Mucosa of descending colon (tissue), 3 donors: Measurements from ENCODE around the gene ELAVL3. TPM values are rescaled to one million over a fixed set of nuclear protein-coding genes. Genes with fewer than 3 reads are reported as not detected.

ENCODE experiments used
- ATAC-seq: fragments of 200-7000 bp; cut with Tn5 transposase; one replicate; pipeline ENCODE4 v1.9.1; 2020; ENCODE audit warnings: mild to moderate bottlenecking, moderate library complexity
- DNase-seq, 3 donors: peaks; one replicate each; pipeline ENCODE4 v3.0.0-alpha.2; 2020
- H3K36me3 ChIP-seq: fragments of 200-600 bp; one replicate; pipeline ENCODE4 v1.8.0; 2021; ENCODE audit warnings: low read depth, mild to moderate bottlenecking
- H3K4me1 ChIP-seq: fragments of 200-600 bp; one replicate; pipeline ENCODE4 v1.8.0; 2021; ENCODE audit warnings: low read depth, mild to moderate bottlenecking
- H3K4me3 ChIP-seq: fragments of 200-600 bp; one replicate; pipeline ENCODE4 v1.8.0; 2021; ENCODE audit warnings: mild to moderate bottlenecking
- H3K9me3 ChIP-seq: fragments of 200-600 bp; one replicate; pipeline ENCODE4 v1.8.0; 2021; ENCODE audit warnings: mild to moderate bottlenecking
- CTCF ChIP-seq: fragments of 200-600 bp; IDR thresholded peaks from one replicate; pipeline ENCODE4 v1.8.0; 2022; ENCODE audit warnings: antibody characterized with exemption, mild to moderate bottlenecking
- intact Hi-C, 2 donors: fragments of 100-400 bp; cut with DNase I in 1 of 2; cut with micrococcal nuclease in 1 of 2; formaldehyde crosslinking; loops; one replicate each; pipeline versions ENCODE4 v1.11.0 to v1.11.1; 2022; cut with DNase I, micrococcal nuclease
- long read RNA-seq, 2 donors: library from polyadenylated mRNA; unstranded; transcript quantifications; one replicate each; pipeline ENCODE4 v2.0.0, GENCODE V29; 2019 to 2021
- total RNA-seq, 3 donors: library from RNA; stranded (reverse); fragmentation: NEBNext Ultra II Directional in 2 of 3; extraction: Animal tissue kit (Norgen Biotek cat#: 25700) in 2 of 3; gene quantifications; one replicate each; pipeline versions ENCODE4 v1.2.1 to v1.2.4, GENCODE V29; 2021 to 2023
- donor health status: DM: no; HTN: no; CAD: no; lungs with moderate emphysema.
- donor health status: DM: no; HTN: no; CAD: no.
- donor health status: DM: no; HTN: yes; CAD: no.

ELAVL3 gene
- total RNA-seq: 1 to 10 TPM in 1 of 3 donors, under 1 TPM in 1, not detected in 1; 0.51 to 2.5 TPM
- long read RNA-seq, donor 1, partial matches to known transcripts: 1 of 2 reads
- long read RNA-seq, donor 1, other reads (novel, unspliced or antisense): 1 of 2 reads
- long read RNA-seq, donor 2: 0 reads

- H3K36me3 ChIP-seq: no peaks in the 10 kb centered on the region
- peaks cover 15% of the 10 kb centered on the region for H3K4me1 ChIP-seq
- H3K4me3 ChIP-seq: no peak within 1 kb of the TSS
- no peaks in the 10 kb centered on the region for H3K9me3 ChIP-seq
- intact Hi-C loops: no loop called here
- no peak for TF ChIP-seq CTCF
- no peak for ATAC-seq
- DNase-seq: no peak
Observed at GRCh38 chr19:11480715-11481533, at the start of gene ELAVL3. Gene ELAVL3 (minus strand): TSS chr19:11481046. CDS start chr19:11480608, 438 bp downstream.

DNA sequence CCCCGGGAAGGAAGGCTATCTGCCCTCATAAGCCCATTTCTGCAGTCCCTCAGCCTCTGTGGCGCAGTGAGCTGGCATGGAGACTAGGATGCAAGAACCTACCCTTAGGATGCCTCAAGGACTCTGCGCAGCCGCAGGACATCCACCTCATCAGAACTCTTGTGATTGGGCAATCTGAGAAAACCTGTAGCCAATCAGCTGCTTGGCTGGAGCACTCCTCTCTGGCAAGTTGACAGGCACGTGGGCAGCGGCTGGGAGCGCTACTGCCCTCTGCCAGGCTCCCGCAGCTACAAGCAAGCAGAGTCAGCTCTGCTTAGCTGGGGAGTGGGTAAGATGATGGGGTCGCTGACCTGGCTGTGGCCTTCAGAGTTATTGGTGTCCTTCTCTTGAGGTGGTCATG lies 49.6 kb upstream of the ELAVL3 start:
- Histone ChIP-seq H3K4me1 (peaks cover 11% of the 10 kb centered on the region), H3K36me3 (no peaks in the 10 kb centered on the region), H3K9me3 (no peaks in the 10 kb centered on the region), H3K4me3 (no peak overlapping the region)
- intact Hi-C loops: no loop called here
- ATAC-seq: peak; percentile 63
- peak; percentile 79 to 83 (median 82) for DNase-seq
- TF ChIP-seq CTCF: no peak

DNA sequence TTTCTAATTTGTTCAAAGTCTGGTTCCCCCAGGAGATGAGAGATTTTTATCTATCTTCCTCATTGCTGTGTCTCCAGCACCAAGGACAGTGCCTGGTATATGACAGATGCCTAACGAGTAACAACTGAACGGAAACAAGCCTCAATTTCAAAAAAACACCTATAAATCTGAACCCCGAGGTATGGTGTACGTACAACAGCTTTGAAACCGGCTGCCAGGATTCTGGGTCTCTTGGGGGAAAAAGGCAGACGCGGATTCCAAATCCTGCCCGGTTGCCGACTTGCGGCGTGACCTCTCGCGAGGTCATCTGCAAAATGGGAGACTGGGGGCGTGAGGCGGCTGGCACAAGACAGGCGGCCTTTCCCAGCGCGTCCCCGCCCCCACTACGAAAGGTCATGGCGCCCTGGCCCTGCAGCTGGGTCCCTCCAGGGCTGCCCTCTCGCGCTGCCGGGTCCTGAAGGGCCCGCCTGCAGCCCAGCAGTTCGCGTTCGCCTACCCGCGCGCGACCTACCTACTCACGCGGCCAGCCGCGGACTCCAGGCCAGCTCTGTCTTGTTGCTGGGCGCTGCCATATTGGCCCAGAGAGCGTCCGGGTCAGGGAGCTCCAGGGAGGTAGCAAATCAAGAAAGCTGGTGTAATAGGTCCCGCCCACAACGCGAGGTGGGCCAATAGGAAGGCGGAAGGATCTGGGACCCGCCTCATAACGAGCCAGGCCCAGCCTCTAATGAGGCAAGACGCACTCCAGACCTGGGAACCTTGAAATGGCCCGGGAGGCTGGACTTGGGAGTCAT lies 47.9 kb upstream of the ELAVL3 start, which contains the start of gene ECSIT:
Gene ECSIT, minus strand, starts transcription at position 584 of the 791 bp plus-strand sequence. CDS start 9,964 bp downstream, outside the sequence.
- Histone ChIP-seq H3K9me3 (no peaks in the 10 kb centered on the region), H3K36me3 (no peaks in the 10 kb centered on the region), H3K4me1 (peaks cover 9% of the 10 kb centered on the region), H3K4me3 (peak within 1 kb of the TSS; percentile 87)
- TF ChIP-seq CTCF: no peak
- DNase-seq: peak; percentile 97 to 99 (median 97)
- intact Hi-C loops: no loop called here
- peak; percentile 99 for ATAC-seq

- Histone ChIP-seq H3K9me3 (no peaks in the 10 kb centered on the region), H3K36me3 (no peaks in the 10 kb centered on the region), H3K4me1 (no peaks in the 10 kb centered on the region), H3K4me3 (no peak overlapping the region)
- TF ChIP-seq CTCF: no peak
- no peak for ATAC-seq
- intact Hi-C loops: no loop called here
- no peak for DNase-seq
Observed at GRCh38 chr19:11519138-11519537, 38.3 kb upstream of the ELAVL3 start.

DNA sequence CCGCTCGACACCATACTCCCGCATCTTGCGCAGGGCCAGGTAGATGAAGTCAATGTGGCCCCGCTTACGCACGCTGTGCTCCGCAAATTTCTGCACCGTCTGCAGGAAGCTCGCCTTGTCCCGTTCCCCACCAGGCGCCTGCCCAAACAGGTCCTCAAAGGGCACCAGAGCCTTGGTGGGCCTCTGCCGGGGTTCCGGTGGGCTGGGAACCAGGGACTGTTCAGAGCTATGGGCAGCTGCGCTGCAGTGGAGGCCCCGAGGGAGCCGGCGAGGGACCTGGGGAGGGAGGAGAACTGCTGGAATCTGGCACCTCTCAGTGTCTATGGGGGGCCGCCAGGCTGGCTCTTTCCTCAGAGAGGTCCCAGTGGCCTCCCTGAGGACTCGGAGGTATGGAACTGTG lies 33.1 kb upstream of the ELAVL3 start:
- intact Hi-C loops: no loop called here
- ATAC-seq: no peak
- H3K4me1 ChIP-seq: no peaks in the 10 kb centered on the region
- H3K4me3 ChIP-seq: no peak overlapping the region
- no peak for TF ChIP-seq CTCF
- no peaks in the 10 kb centered on the region for H3K9me3 ChIP-seq
- no peaks in the 10 kb centered on the region for H3K36me3 ChIP-seq
- no peak for DNase-seq
